HepG2 (cell line): ENCODE data around the gene PRKCG. TPM values are rescaled to one million over a fixed set of nuclear protein-coding genes. Genes with fewer than 3 reads are reported as not detected.

Experiments used
- ATAC-seq: fragments of 200-7000 bp; cut with Tn5 transposase; 3 replicates; pipeline ENCODE4 v1.9.1; 2020; ENCODE audit warnings: mild to moderate bottlenecking, moderate library complexity
- BruUV-seq: library from RNA; stranded (reverse); fragments of 400-500 nt; replicated peaks from 2 replicates; lab custom pipeline; 2021; lab: Mats Ljungman, UMichigan
- CTCF ChIA-PET: fragments of 300-600 bp; formaldehyde crosslinking; extraction: SDS; loops from one replicate; lab custom pipeline; 2021; ENCODE audit warnings: low total read pairs, inconsistent platforms, low intra/inter-chr PET ratio; lab: Yijun Ruan, JAX
- POLR2A ChIA-PET: fragments of 350-600 bp; sonication (Branson Sonifier 250); formaldehyde crosslinking; loops from one replicate; lab custom pipeline; 2020; ENCODE audit warnings: antibody characterized with exemption, inconsistent platforms; lab: Yijun Ruan, JAX
- DNase-seq: peaks from one replicate; pipeline ENCODE4 v3.0.0-alpha.2; 2015; ENCODE audit warnings: low spot score
- FAIRE-seq: peaks from 3 replicates; lab custom pipeline; 2011; peaks lifted over from hg19 to GRCh38; lab: Jason Lieb, UNC
- H2AFZ ChIP-seq: one replicate; pipeline ENCODE4 v1.6.1; 2011; ENCODE audit warnings: low read length, inconsistent platforms
- H3K27ac ChIP-seq: fragments of 300-600 bp; 3 replicates; pipeline ENCODE4 v1.8.0; 2011; ENCODE audit warnings: mixed run types, mild to moderate bottlenecking, mixed read lengths, low read length, inconsistent platforms; ENCODE audit not compliant: insufficient read depth; ENCODE audit errors: extremely low read length
- H3K27me3 ChIP-seq, 2 experiments: fragments of 200-600 bp in 1 of 2; 2 replicates in 1 of 2; 3 replicates in 1 of 2; pipeline versions ENCODE4 v1.6.0 to v1.8.0; 2011; ENCODE audit warnings: low read length in 2 of 2, mild to moderate bottlenecking in 2 of 2, moderate library complexity in 2 of 2, inconsistent platforms in 1 of 2; ENCODE audit not compliant: insufficient read depth in 2 of 2, control insufficient read depth in 1 of 2
- H3K36me3 ChIP-seq, 2 experiments: fragments of 200-600 bp in 1 of 2; replicated peaks in 1 of 2; 2 replicates in 1 of 2; 3 replicates in 1 of 2; pipeline versions ENCODE4 v1.5.1 to v1.8.0; 2011; ENCODE audit warnings: low read length in 2 of 2, inconsistent platforms in 1 of 2; ENCODE audit not compliant: insufficient read depth in 2 of 2, control insufficient read depth in 1 of 2
- H3K4me1 ChIP-seq: 2 replicates; pipeline ENCODE4 v1.5.1; 2012; ENCODE audit warnings: low read length, inconsistent platforms; ENCODE audit not compliant: insufficient read depth
- H3K4me2 ChIP-seq: 2 replicates; pipeline ENCODE4 v1.6.0; 2011; ENCODE audit warnings: low read depth, low read length, inconsistent platforms
- H3K4me3 ChIP-seq, 3 experiments: fragments of 200-600 bp in 1 of 3; sonication (generic), shearing (Covaris generic) in 1 of 3; replicated peaks in 1 of 3; 2 replicates each; pipeline ENCODE4 v1.5.1; 2011 to 2016; ENCODE audit warnings: low read length in 3 of 3, inconsistent platforms in 2 of 3, low read depth in 2 of 3, mild to moderate bottlenecking in 2 of 3, control low read depth in 1 of 3, mixed read lengths in 1 of 3; ENCODE audit not compliant: insufficient read depth in 1 of 3
- H3K79me2 ChIP-seq: one replicate; pipeline ENCODE4 v1.6.1; 2011; ENCODE audit warnings: low read length, inconsistent platforms; ENCODE audit not compliant: insufficient read depth
- H3K9ac ChIP-seq: 2 replicates; pipeline ENCODE4 v1.6.0; 2011; ENCODE audit warnings: mild to moderate bottlenecking, low read depth, low read length, inconsistent platforms; ENCODE audit not compliant: insufficient read depth
- H3K9me3 ChIP-seq: 2 replicates; pipeline ENCODE4 v1.5.1; 2012; ENCODE audit warnings: mild to moderate bottlenecking, low read length
- H4K20me1 ChIP-seq: 2 replicates; pipeline ENCODE4 v1.6.0; 2011; ENCODE audit warnings: inconsistent platforms, mild to moderate bottlenecking, low read length, moderate library complexity; ENCODE audit not compliant: insufficient read depth
- ARNT2 ChIP-seq: sonication (generic); formaldehyde crosslinking; IDR thresholded peaks from 2 replicates; pipeline ENCODE4 v1.8.0; 2022; ENCODE audit warnings: mild to moderate bottlenecking, low read depth, missing genetic modification reagents, moderate library complexity
- CAMTA2 ChIP-seq: sonication (generic); formaldehyde crosslinking; IDR thresholded peaks from 2 replicates; pipeline ENCODE4 v1.4.0; 2020; ENCODE audit warnings: mild to moderate bottlenecking, missing genetic modification reagents, borderline replicate concordance
- CCAR2 ChIP-seq: fragments of 200-400 bp; formaldehyde crosslinking; optimal IDR thresholded peaks from 2 replicates; pipeline ENCODE3; 2018; ENCODE audit warnings: low read depth, mild to moderate bottlenecking, low read length, moderate library complexity
- FIP1L1 ChIP-seq: fragments of 200-400 bp; formaldehyde crosslinking; IDR thresholded peaks from 2 replicates; pipeline ENCODE4 v1.6.1; 2018; ENCODE audit warnings: low read depth, mild to moderate bottlenecking, low read length, moderate library complexity, borderline replicate concordance; ENCODE audit not compliant: insufficient read depth
- LCORL ChIP-seq, 2 experiments: fragments of 450-650 bp in 1 of 2; sonication (generic) in 1 of 2; formaldehyde crosslinking in 1 of 2; IDR thresholded peaks; 2 replicates each; pipeline versions ENCODE4 v1.5.0 to v1.6.1; 2017 to 2020; ENCODE audit warnings: antibody characterized with exemption in 1 of 2, missing genetic modification reagents in 1 of 2
- MXD1 ChIP-seq: sonication (generic); formaldehyde crosslinking; IDR thresholded peaks from 2 replicates; pipeline ENCODE4 v1.4.0; 2020; ENCODE audit warnings: mild to moderate bottlenecking, missing genetic modification reagents
- PRPF4 ChIP-seq: fragments of 200-400 bp; formaldehyde crosslinking; IDR thresholded peaks from 2 replicates; pipeline ENCODE4 v1.6.1; 2016; ENCODE audit warnings: low read length, low read depth; ENCODE audit not compliant: poor library complexity, severe bottlenecking
- SPEN ChIP-seq: sonication (generic); formaldehyde crosslinking; IDR thresholded peaks from 2 replicates; pipeline ENCODE4 v1.5.1; 2020; ENCODE audit warnings: low read depth, mild to moderate bottlenecking, missing genetic modification reagents
- THAP9 ChIP-seq: sonication (generic); formaldehyde crosslinking; IDR thresholded peaks from 2 replicates; pipeline ENCODE4; 2020; ENCODE audit warnings: missing genetic modification reagents, mild to moderate bottlenecking, borderline replicate concordance
- THYN1 ChIP-seq: sonication (generic); formaldehyde crosslinking; IDR thresholded peaks from 2 replicates; pipeline ENCODE4 v1.8.1; 2023; ENCODE audit warnings: low read depth, mild to moderate bottlenecking, moderate library complexity, missing genetic modification reagents, borderline replicate concordance
- U2AF1 ChIP-seq: fragments of 200-400 bp; formaldehyde crosslinking; optimal IDR thresholded peaks from 2 replicates; pipeline ENCODE3; 2017; ENCODE audit warnings: mild to moderate bottlenecking, low read depth, low read length
- ZNF121 ChIP-seq: sonication (generic); formaldehyde crosslinking; IDR thresholded peaks from 2 replicates; pipeline ENCODE4 v1.5.0; 2020; ENCODE audit warnings: mild to moderate bottlenecking, missing genetic modification reagents
- ZNF275 ChIP-seq: sonication (generic); formaldehyde crosslinking; IDR thresholded peaks from 2 replicates; pipeline ENCODE4 v1.8.0; 2022; ENCODE audit warnings: missing genetic modification reagents, mild to moderate bottlenecking, inconsistent platforms, borderline replicate concordance
- ZNF276 ChIP-seq: sonication (generic); formaldehyde crosslinking; IDR thresholded peaks from 2 replicates; pipeline ENCODE4 v1.4.0; 2020; ENCODE audit warnings: mild to moderate bottlenecking, low read depth, missing genetic modification reagents
- ZNF7 ChIP-seq: IDR thresholded peaks from 2 replicates; pipeline ENCODE4 v1.6.1; 2016; ENCODE audit warnings: missing biosample characterization, missing genetic modification reagents
- WGBS: methylation state at CpG from one replicate; pipeline ENCODE4 v1.1.6; 2017; ENCODE audit warnings: low lambda C conversion rate; 5-methylcytosine and 5-hydroxymethylcytosine counted together
- in situ Hi-C: cut with HindIII; loops from 2 replicates; pipeline ENCODE4 v1.10.0; 2017; ENCODE audit warnings: low pct_unique_long_range_greater_than_20kb; ENCODE audit not compliant: extremely low pct_ligation_motif_present
- intact Hi-C: fragments of 100-400 bp; cut with micrococcal nuclease; formaldehyde crosslinking; loops from one replicate; pipeline ENCODE4 v1.10.0; 2022; ENCODE audit not compliant: unreplicated experiment
- polyA plus RNA-seq, 8 experiments: library from polyadenylated mRNA; depleted of rRNA in 3 of 8; stranded (reverse) in 7 of 8; unstranded in 1 of 8; fragments of >200 nt; fragmentation: Illumina TruSeq in 4 of 8; extraction: Trizol in 4 of 8; gene quantifications; 2 replicates each; pipeline versions ENCODE4 v1.2.1 to v1.2.3, GENCODE V29; 2011 to 2016; ENCODE audit warnings: low read depth in 4 of 8, missing spikeins in 1 of 8, mixed read lengths in 1 of 8; ENCODE audit not compliant: insufficient read depth in 1 of 8
- total RNA-seq, 5 experiments: library from RNA; depleted of rRNA; stranded (reverse); fragments of >200 nt; fragmentation: Illumina TruSeq; extraction: Trizol; gene quantifications; 2 replicates each; pipeline ENCODE4 v1.2.3, GENCODE V29; 2016; ENCODE audit warnings: low read depth in 1 of 5

Gene PRKCG
- total and polyA plus RNA-seq, 2 of the 13 experiments (the other 11 are each of a cell fraction or from before 2014, with no cell fraction given) = 0.02 to 0.03 TPM

GRCh38 chr19:53900191-53900860, 18.3 kb downstream of the PRKCG start:
- no peaks in the 10 kb centered on the region; a peak in 1 of 5 replicates for H3K27me3 ChIP-seq
- DNase-seq (no peak), ATAC-seq (no peak), FAIRE-seq (no peak)
- no peak overlapping the region for H2AFZ ChIP-seq
- H3K4me1 ChIP-seq = no peaks in the 10 kb centered on the region
- no peaks in the 10 kb centered on the region for H3K36me3 ChIP-seq
- H3K9me3 ChIP-seq = no peaks in the 10 kb centered on the region
- in situ Hi-C loops = loop anchor here (10.0 kb wide), 1 partner anchor 124 kb away; no protein-coding TSS in a partner anchor
- TF ChIP-seq MXD1 (no peak), ZNF121 (CRISPR knock-in tag) (no peak), ZNF275 (no peak), CCAR2 (no peak), PRPF4 (no peak), THAP9 (CRISPR knock-in tag) (no peak), ARNT2 (CRISPR knock-in tag) (no peak), SPEN (CRISPR knock-in tag) (no peak), CAMTA2 (CRISPR knock-in tag) (no peak), U2AF1 (no peak), LCORL (IDR thresholded peaks at IDR 0.05) (no peak), LCORL (CRISPR knock-in tag; IDR thresholded peaks at IDR 0.05) (no peak), FIP1L1 (no peak), THYN1 (no peak), ZNF276 (CRISPR knock-in tag) (no peak), ZNF7 (CRISPR knock-in tag) (no peak)
- H4K20me1 ChIP-seq = no peaks in the 10 kb centered on the region
- no peak overlapping the region for H3K4me3 ChIP-seq
- intact Hi-C loops = no loop called here
- no peak overlapping the region for H3K9ac ChIP-seq
- H3K4me2 ChIP-seq = no peak overlapping the region
- ChIA-PET CTCF (no interaction called here), POLR2A (no interaction called here)
- no peaks in the 10 kb centered on the region for H3K79me2 ChIP-seq
- 37% methylated on average over 6 of the region's 27 CpGs for WGBS
- no peak overlapping the region for H3K27ac ChIP-seq
- no TSS peak for BruUV-seq
